Hepatocyte (in vitro differentiated cells): ENCODE measurements around the gene CNRIP1.

ENCODE experiments used
- CTCF ChIP-seq: fragments of 200-600 bp; sonication (generic); IDR thresholded peaks from 2 replicates; pipeline ENCODE4 v1.5.1; 2016; ENCODE audit warnings: antibody characterized with exemption, mild to moderate bottlenecking; ENCODE audit not compliant: poor library complexity
- EZH2 ChIP-seq: fragments of 200-600 bp; sonication (generic); IDR thresholded peaks from 2 replicates; pipeline ENCODE4 v1.6.1; 2016; ENCODE audit warnings: antibody characterized with exemption, mild to moderate bottlenecking, borderline replicate concordance

DNA sequence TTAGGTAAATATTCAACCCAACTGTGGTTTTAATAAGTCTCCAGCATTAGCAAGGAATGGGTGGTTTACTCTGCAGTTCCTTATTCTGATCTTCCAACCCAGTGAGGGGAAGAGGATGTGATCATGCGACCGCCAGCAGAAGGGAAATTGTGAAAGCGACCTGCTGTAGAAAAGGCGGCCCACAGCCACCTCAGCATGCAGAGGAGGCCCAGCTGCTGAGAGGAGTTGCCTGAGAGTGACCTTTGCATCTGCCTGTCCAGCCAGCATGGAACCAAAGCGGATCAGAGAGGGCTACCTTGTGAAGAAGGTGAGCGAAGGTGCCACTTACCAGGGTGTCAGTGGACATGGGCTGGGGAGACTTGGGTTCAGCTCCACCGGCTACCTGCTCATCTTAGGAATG is 45.3 kb upstream of the CNRIP1 start, which contains the start of gene PLEK:
- TF ChIP-seq CTCF = no peak
- TF ChIP-seq EZH2 = no peak
